Measurements from ENCODE around the gene PAK6. TPM values are rescaled to one million over a fixed set of nuclear protein-coding genes. Genes with fewer than 3 reads are reported as not detected.
A peak's percentile ranks its signal among the peaks of the same experiment; 100 is the strongest.

The PAK6 gene
- total RNA-seq, 1 donor from 2014 or later: not detected

DNA sequence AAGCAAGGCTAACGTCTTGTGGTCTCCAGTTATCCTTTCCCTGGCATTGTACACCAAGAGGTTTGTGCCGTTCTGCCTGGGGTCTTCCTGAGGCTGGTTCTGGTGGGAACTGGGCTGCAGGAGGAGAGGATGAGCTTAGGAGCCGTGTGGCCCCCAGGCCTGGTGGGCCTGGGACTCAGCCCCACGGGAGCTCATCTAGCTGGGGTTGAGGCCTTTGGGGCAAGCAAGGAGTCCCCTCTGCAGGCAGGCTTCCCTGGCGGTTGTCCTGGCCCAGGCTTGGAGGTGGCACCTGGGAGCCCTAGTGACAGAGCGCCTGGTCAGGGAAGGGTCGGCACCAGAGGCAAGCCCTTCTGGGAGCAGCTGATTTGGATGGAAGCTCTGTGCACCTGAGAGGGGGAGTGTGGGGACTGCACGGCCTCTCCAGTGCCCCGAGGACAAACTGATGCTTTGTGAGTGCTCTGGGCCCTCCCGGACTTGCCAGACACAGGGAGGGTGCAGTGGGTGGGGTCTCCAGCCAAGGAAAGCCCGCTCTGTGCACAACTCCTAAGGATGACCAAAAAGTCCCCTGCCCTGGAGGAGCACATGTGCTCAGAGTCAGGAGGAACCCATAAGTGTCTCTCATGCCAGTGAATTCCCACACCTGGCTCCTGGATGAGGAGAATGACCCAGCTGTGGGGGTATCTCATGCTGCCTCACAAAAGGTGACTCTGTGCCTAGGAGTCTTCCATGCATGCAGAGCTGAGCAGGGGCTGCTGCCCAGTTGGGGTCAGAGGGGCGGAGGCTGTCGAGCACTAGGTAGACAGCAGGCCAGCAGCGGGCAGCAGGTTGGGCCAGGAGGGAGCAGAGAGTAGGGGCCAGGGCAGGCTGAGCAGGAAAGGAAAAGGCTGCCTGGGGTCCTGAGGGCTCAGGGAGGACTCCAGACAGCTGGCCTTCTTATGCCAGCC, 2.7 kb downstream of the PAK6 start:
- TF ChIP-seq CTCF (IDR thresholded peaks at IDR 0.05): no peak
- Mint-ChIP-seq H3K27ac (ENCODE audit: unreplicated experiment) (no peak overlapping the region), H3K36me3 (ENCODE audit: unreplicated experiment) (no peaks in the 10 kb centered on the region), H3K4me1 (ENCODE audit: unreplicated experiment) (peaks cover 9% of the 10 kb centered on the region), H3K9me3 (ENCODE audit: unreplicated experiment) (no peaks in the 10 kb centered on the region), H3K27me3 (ENCODE audit: unreplicated experiment) (peaks cover 4% of the 10 kb centered on the region), H3K4me3 (ENCODE audit: unreplicated experiment) (no peak overlapping the region)
- DNase-seq (ENCODE audit: extremely low spot score, unreplicated experiment): peak; percentile 81

- peaks cover 4% of the 10 kb centered on the region for H3K27me3 Mint-ChIP-seq (ENCODE audit: unreplicated experiment)
- peak; percentile 62 for DNase-seq (ENCODE audit: extremely low spot score, unreplicated experiment)
- H3K4me1 Mint-ChIP-seq (ENCODE audit: unreplicated experiment): peaks cover 9% of the 10 kb centered on the region
- H3K9me3 Mint-ChIP-seq (ENCODE audit: unreplicated experiment): no peaks in the 10 kb centered on the region
- H3K4me3 Mint-ChIP-seq (ENCODE audit: unreplicated experiment): no peak overlapping the region
- H3K36me3 Mint-ChIP-seq (ENCODE audit: unreplicated experiment): no peaks in the 10 kb centered on the region
- no peak overlapping the region for H3K27ac Mint-ChIP-seq (ENCODE audit: unreplicated experiment)
- no peak for TF ChIP-seq CTCF (IDR thresholded peaks at IDR 0.05)
Measured at GRCh38 chr15:40242213-40242599, 3.3 kb downstream of the PAK6 start.

DNA sequence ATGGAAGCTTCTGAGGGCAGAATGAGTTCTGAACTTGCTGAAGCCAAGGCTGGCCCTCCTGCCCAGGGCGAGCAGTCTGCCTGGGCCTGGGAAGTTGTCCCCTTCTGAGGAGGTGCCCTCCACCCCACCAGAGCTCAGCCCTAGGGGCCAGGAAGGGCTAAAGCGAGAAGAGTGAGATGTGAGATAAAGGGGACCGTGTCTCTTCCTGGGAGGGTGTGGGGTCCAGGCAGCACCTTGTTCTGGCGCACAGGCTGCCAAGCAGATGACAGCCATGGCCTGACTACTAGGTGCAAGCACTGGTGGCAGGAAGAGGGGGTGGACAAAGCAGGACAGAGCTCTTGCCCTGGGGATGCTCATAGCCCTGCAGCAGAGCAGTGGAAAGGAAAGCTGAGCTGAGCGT, 3.7 kb downstream of the PAK6 start:
- H3K36me3 Mint-ChIP-seq (ENCODE audit: unreplicated experiment): no peaks in the 10 kb centered on the region
- peaks cover 4% of the 10 kb centered on the region for H3K27me3 Mint-ChIP-seq (ENCODE audit: unreplicated experiment)
- no peak overlapping the region for H3K4me3 Mint-ChIP-seq (ENCODE audit: unreplicated experiment)
- peak; percentile 76 for DNase-seq (ENCODE audit: extremely low spot score, unreplicated experiment)
- no peak overlapping the region for H3K27ac Mint-ChIP-seq (ENCODE audit: unreplicated experiment)
- TF ChIP-seq CTCF (IDR thresholded peaks at IDR 0.05): no peak
- H3K4me1 Mint-ChIP-seq (ENCODE audit: unreplicated experiment): peaks cover 9% of the 10 kb centered on the region
- no peaks in the 10 kb centered on the region for H3K9me3 Mint-ChIP-seq (ENCODE audit: unreplicated experiment)

- Mint-ChIP-seq H3K9me3 (ENCODE audit: unreplicated experiment) (no peaks in the 10 kb centered on the region), H3K27me3 (ENCODE audit: unreplicated experiment) (peaks cover under 1% of the 10 kb centered on the region), H3K27ac (ENCODE audit: unreplicated experiment) (no peak overlapping the region), H3K4me3 (ENCODE audit: unreplicated experiment) (no peak overlapping the region), H3K4me1 (ENCODE audit: unreplicated experiment) (peaks cover 6% of the 10 kb centered on the region), H3K36me3 (ENCODE audit: unreplicated experiment) (no peaks in the 10 kb centered on the region)
- no peak for DNase-seq (ENCODE audit: extremely low spot score, unreplicated experiment)
- TF ChIP-seq CTCF (IDR thresholded peaks at IDR 0.05): no peak
Measured at GRCh38 chr15:40243126-40243810, 4.4 kb downstream of the PAK6 start.

DNA sequence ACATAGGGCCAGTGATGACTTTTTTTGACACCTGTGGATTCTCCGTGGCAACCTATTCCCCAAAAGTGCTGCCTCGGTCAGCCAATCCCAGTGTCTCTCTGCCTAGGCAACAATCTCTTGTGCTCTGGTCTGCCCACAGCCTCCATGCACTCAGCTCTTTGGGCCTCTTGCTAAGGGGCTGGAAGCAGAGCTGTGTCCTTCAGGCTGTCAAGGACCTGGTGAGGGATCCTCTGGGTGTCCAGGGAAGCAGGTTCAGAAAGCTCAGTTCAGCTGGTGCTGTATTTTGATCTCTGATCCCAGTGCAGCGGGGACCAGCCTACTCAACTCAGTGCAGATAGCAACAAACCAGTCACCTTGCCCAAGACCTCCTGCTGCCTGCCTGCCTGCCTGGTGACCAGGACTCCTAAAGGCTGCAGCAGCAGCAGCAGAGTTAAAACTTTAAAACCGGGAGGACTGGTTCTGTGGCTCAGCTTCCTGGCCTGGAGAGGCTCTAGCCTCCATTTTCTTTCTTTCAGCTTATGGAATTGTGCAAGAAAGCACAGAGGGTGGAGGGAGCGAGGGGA, 6.2 kb downstream of the PAK6 start:
- no peaks in the 10 kb centered on the region for H3K4me1 Mint-ChIP-seq (ENCODE audit: unreplicated experiment)
- H3K27ac Mint-ChIP-seq (ENCODE audit: unreplicated experiment): no peak overlapping the region

More for the DNA sequence above, 6.2 kb downstream of the PAK6 start:
- H3K9me3 Mint-ChIP-seq (ENCODE audit: unreplicated experiment): no peaks in the 10 kb centered on the region
- no peak for TF ChIP-seq CTCF (IDR thresholded peaks at IDR 0.05)
- no peak overlapping the region for H3K4me3 Mint-ChIP-seq (ENCODE audit: unreplicated experiment)
- H3K36me3 Mint-ChIP-seq (ENCODE audit: unreplicated experiment): no peaks in the 10 kb centered on the region
- DNase-seq (ENCODE audit: extremely low spot score, unreplicated experiment): no peak
- no peaks in the 10 kb centered on the region for H3K27me3 Mint-ChIP-seq (ENCODE audit: unreplicated experiment)
